Chondrocyte (in vitro differentiated cells): Measurements from ENCODE around the gene CCDC17. TPM values are rescaled to one million over a fixed set of nuclear protein-coding genes. Genes with fewer than 3 reads are reported as not detected.

Experiments
- DNase-seq: peaks from one replicate; pipeline ENCODE4 v3.0.0; 2021; ENCODE audit warnings: mixed read lengths, low spot score
- H3K27ac Mint-ChIP-seq: one replicate; pipeline ENCODE4 v1.8.0; 2021; ENCODE audit warnings: mild to moderate bottlenecking, moderate library complexity, mixed read lengths; ENCODE audit not compliant: unreplicated experiment
- H3K27me3 Mint-ChIP-seq: 2 replicates; pipeline ENCODE4 v1.8.0; 2021; ENCODE audit warnings: low read depth, mixed read lengths
- H3K36me3 Mint-ChIP-seq: 2 replicates; pipeline ENCODE4 v1.8.0; 2021; ENCODE audit warnings: low read depth, mixed read lengths
- H3K4me1 Mint-ChIP-seq: 2 replicates; pipeline ENCODE4 v1.8.0; 2021; ENCODE audit warnings: low read depth, mild to moderate bottlenecking, mixed read lengths
- H3K4me3 Mint-ChIP-seq: one replicate; pipeline ENCODE4 v1.8.0; 2021; ENCODE audit warnings: mild to moderate bottlenecking, moderate library complexity, mixed read lengths; ENCODE audit not compliant: unreplicated experiment
- H3K9me3 Mint-ChIP-seq: 2 replicates; pipeline ENCODE4 v1.8.0; 2021; ENCODE audit warnings: low read depth, mixed read lengths
- CTCF ChIP-seq: fragments of 200-600 bp; sonication (generic); IDR thresholded peaks from 2 replicates; pipeline ENCODE4 v1.5.0; 2021; ENCODE audit warnings: antibody characterized with exemption, mild to moderate bottlenecking, moderate library complexity
- total RNA-seq: library from RNA; stranded (reverse); gene quantifications from 3 replicates; pipeline ENCODE4 v1.2.1, GENCODE V29; 2021

CCDC17 gene
- total RNA-seq, 1 donor from 2014 or later = 0.90 TPM

- Mint-ChIP-seq H3K4me1 (peaks cover 21% of the 10 kb centered on the region), H3K36me3 (no peaks in the 10 kb centered on the region), H3K9me3 (no peaks in the 10 kb centered on the region), H3K4me3 (no peak overlapping the region), H3K27ac (peak overlapping the region; percentile 66), H3K27me3 (no peaks in the 10 kb centered on the region)
- no peak for TF ChIP-seq CTCF
- no peak for DNase-seq
These were observed 37.1 kb downstream of the CCDC17 start for GRCh38 chr1:45586769-45587168.

- H3K4me3 Mint-ChIP-seq = peak overlapping the region; percentile 91
- peaks cover 21% of the 10 kb centered on the region for H3K4me1 Mint-ChIP-seq
- DNase-seq = no peak
- no peaks in the 10 kb centered on the region for H3K27me3 Mint-ChIP-seq
- TF ChIP-seq CTCF = no peak
- H3K27ac Mint-ChIP-seq = peak overlapping the region; percentile 95
- H3K9me3 Mint-ChIP-seq = no peaks in the 10 kb centered on the region
- no peaks in the 10 kb centered on the region for H3K36me3 Mint-ChIP-seq
These were observed 38.3 kb downstream of the CCDC17 start for GRCh38 chr1:45585496-45586075.

GRCh38 chr1:45585110-45585426, 38.8 kb downstream of the CCDC17 start:
- peak; percentile 48 for TF ChIP-seq CTCF
- Mint-ChIP-seq H3K9me3 (no peaks in the 10 kb centered on the region), H3K4me1 (peaks cover 21% of the 10 kb centered on the region), H3K27me3 (no peaks in the 10 kb centered on the region), H3K4me3 (peak overlapping the region; percentile 91), H3K27ac (peak overlapping the region; percentile 95), H3K36me3 (no peaks in the 10 kb centered on the region)
- no peak for DNase-seq

- Mint-ChIP-seq H3K27me3 (no peaks in the 10 kb centered on the region), H3K4me1 (peaks cover 21% of the 10 kb centered on the region), H3K4me3 (peak overlapping the region; percentile 91), H3K36me3 (no peaks in the 10 kb centered on the region), H3K27ac (peak overlapping the region; percentile 98), H3K9me3 (no peaks in the 10 kb centered on the region)
- TF ChIP-seq CTCF = peak; percentile 50
- peak; percentile 94 for DNase-seq
These were observed 39.3 kb downstream of the CCDC17 start for GRCh38 chr1:45584351-45585109.

GRCh38 chr1:45583666-45584350, 40.0 kb downstream of the CCDC17 start, which contains the start of gene NASP:
NASP (plus strand) TSS chr1:45584041; CDS start chr1:45584147, 106 bp downstream.
- Mint-ChIP-seq H3K27ac (peak within 1 kb of the TSS; percentile 98), H3K4me3 (peak within 1 kb of the TSS; percentile 91), H3K4me1 (peaks cover 21% of the 10 kb centered on the region), H3K9me3 (no peaks in the 10 kb centered on the region), H3K27me3 (no peaks in the 10 kb centered on the region), H3K36me3 (no peaks in the 10 kb centered on the region)
- TF ChIP-seq CTCF = no peak
- peak; percentile 94 for DNase-seq
